GM12872 (cell line): Measurements from ENCODE around the gene GPHA2.

Source experiments
- TF ChIP-seq, protein P1 (sequence below): IDR thresholded peaks from 3 replicates; pipeline ENCODE4 v1.5.1; 2011; ENCODE audit warnings: low read depth, mild to moderate bottlenecking, low read length, moderate library complexity; ENCODE audit not compliant: insufficient read depth

The GPHA2 gene

GRCh38 chr11:64892838-64893193 is 42.9 kb downstream of the GPHA2 start:
- TF ChIP-seq, protein P1, sequence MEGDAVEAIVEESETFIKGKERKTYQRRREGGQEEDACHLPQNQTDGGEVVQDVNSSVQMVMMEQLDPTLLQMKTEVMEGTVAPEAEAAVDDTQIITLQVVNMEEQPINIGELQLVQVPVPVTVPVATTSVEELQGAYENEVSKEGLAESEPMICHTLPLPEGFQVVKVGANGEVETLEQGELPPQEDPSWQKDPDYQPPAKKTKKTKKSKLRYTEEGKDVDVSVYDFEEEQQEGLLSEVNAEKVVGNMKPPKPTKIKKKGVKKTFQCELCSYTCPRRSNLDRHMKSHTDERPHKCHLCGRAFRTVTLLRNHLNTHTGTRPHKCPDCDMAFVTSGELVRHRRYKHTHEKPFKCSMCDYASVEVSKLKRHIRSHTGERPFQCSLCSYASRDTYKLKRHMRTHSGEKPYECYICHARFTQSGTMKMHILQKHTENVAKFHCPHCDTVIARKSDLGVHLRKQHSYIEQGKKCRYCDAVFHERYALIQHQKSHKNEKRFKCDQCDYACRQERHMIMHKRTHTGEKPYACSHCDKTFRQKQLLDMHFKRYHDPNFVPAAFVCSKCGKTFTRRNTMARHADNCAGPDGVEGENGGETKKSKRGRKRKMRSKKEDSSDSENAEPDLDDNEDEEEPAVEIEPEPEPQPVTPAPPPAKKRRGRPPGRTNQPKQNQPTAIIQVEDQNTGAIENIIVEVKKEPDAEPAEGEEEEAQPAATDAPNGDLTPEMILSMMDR = no peak

GRCh38 chr11:64892411-64892831 is 43.3 kb downstream of the GPHA2 start:
- TF ChIP-seq, protein P1 = no peak

GRCh38 chr11:64891880-64892279 is 43.8 kb downstream of the GPHA2 start:
- TF ChIP-seq, protein P1 = no peak

DNA sequence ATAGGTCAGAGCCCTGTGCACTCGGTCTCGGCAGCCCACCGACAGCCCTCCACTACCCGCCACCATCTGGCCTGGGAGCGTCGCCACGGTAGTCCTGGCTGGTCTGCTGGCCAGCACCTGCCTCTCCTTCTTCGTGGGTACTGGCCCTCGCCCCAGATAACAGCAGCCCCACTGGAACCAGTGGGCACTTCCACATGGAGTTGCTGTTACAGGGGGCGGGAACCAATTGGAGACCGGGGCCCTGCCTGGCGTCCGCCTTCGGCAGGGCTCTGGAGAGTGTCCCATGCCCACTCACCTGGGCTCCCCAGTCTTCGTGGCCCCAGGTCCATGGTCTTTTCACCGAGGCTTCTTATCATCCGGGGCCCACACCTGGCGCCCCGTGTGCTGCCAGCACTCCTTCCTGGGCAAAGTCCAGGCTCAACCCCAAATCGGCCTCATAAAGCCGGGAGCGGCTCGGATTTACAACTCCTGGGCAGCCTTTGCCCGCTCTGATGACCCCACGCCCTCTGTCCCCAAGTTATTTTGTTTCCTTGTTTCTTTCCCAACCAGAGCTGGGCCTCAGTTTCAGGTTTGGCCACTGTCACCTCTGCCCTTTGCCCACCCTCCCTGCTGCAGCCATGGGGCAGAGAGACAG is 44.4 kb downstream of the GPHA2 start:
- TF ChIP-seq, protein P1 = no peak

GRCh38 chr11:64890522-64890939 is 45.2 kb downstream of the GPHA2 start:
- TF ChIP-seq, protein P1 = no peak

DNA sequence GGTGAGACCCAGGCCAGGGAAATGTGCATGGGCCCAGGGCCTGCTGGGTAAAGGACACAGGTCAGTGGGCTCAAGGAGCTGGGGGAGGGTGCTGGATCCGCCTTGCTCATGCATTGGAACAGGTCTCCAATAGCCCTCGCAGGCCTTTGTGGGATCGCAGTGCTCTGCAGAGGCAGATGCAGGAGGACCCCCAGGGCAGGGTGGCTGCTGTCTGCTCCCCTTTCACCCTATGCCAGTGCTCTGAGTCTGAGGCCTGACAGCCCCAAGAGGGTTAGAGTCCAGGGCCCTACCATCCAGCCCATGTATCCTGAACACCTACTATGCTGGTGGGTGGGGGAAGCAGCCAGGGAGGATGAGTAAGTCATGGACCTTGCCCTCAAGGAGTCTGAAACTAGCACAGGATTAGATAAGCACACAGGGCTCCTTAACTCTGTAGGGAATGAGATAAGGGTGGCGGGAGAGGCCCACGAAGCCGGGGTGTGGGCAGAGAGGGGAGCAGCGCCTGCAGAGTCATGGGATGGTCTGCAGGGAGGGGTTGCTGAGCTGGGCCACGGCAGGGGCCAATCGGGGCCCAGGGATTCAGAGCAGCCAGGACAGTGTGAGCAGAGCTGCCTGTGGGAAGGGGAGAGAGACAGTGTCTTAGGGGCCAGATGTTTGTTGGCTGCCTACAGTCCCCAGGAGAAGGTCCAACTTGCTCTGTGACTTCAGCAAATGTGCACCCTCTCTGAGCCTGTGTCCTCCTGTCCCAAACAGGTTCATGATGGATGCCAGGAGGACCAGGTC is 46.8 kb downstream of the GPHA2 start:
- TF ChIP-seq, protein P1 = no peak

DNA sequence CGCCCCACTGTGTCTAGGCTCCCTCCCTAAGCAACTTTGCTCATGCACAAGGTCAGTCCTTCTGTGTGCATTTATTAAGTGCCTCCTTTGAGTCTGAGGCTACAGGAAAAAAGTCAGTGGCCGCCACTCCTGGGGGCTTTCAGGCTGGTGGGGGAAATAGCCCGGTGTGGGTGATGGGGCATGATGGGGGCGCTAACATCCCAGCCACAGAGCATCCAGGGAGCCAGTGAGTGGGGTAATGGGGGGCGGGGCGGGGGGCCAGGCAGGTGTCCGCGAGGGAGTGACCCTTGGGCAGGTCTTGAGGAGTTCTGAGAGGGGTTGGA is 47.3 kb downstream of the GPHA2 start:
- TF ChIP-seq, protein P1 = no peak
